Upper lobe of left lung (tissue), 4 donors: ENCODE data around the gene CXCL3.

ENCODE experiments used
- POLR2A ChIP-seq, 4 donors: fragments of 450-650 bp; IDR thresholded peaks; one replicate each; pipeline ENCODE4 v1.5.1; 2016 to 2017; ENCODE audit warnings: antibody characterized with exemption in 4 of 4, mild to moderate bottlenecking in 2 of 4
- TF ChIP-seq, protein P1 (sequence below), 6 experiments: fragments of 450-650 bp in 4 of 6; fragments of 200-600 bp in 2 of 6; sonication (generic) in 2 of 6; IDR thresholded peaks; one replicate each; pipeline ENCODE4 v1.5.1; 2016 to 2019; ENCODE audit warnings: antibody characterized with exemption in 6 of 6

DNA sequence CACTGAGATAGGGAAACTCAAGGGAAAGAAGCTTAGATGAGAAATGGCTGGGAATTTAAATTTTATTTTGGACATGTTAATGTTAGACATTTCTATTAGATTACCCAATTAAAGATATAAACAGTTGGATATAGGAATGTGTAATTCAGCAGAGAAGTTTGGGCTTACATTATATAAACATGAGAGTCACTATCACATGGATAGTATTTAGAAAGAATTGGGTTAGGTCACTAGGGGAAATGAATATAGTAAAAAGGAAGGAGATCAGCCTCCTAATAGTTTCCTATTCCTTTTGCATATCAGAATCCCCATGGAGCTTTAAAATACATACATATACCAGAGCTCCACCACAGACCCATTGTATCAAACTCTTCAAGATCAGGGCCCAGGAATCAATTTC is 20.4 kb downstream of the CXCL3 start:
- TF ChIP-seq, protein P1, sequence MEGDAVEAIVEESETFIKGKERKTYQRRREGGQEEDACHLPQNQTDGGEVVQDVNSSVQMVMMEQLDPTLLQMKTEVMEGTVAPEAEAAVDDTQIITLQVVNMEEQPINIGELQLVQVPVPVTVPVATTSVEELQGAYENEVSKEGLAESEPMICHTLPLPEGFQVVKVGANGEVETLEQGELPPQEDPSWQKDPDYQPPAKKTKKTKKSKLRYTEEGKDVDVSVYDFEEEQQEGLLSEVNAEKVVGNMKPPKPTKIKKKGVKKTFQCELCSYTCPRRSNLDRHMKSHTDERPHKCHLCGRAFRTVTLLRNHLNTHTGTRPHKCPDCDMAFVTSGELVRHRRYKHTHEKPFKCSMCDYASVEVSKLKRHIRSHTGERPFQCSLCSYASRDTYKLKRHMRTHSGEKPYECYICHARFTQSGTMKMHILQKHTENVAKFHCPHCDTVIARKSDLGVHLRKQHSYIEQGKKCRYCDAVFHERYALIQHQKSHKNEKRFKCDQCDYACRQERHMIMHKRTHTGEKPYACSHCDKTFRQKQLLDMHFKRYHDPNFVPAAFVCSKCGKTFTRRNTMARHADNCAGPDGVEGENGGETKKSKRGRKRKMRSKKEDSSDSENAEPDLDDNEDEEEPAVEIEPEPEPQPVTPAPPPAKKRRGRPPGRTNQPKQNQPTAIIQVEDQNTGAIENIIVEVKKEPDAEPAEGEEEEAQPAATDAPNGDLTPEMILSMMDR (IDR thresholded peaks at IDR 0.05), result no peak
- TF ChIP-seq POLR2A (IDR thresholded peaks at IDR 0.05), result no peak
